ENCODE measurements around the gene PTPRN2. TPM values are rescaled to one million over a fixed set of nuclear protein-coding genes. Genes with fewer than 3 reads are reported as not detected.

Gene PTPRN2
- total RNA-seq, 1 experiment from 2014 or later, result 1.1 TPM

DNA sequence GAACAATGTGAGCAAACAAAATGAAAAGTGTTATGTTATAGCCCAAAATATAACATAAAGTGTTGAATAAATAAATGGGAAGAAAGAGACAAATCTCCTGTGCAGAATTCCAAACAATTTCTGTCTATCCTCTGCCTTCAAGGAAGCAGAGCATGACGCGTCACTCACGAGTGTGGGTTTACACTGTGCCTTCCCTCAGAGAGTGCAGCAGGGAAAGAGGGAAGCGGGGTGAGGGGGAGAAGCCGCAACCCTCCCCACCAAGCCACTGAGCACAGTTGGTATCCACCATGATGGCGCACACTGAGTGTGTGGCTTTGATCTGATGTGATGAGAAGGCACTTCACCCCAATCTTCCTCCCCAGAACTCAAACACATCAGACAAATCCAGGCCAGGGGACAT is 74.8 kb downstream of the PTPRN2 start:
- DNase-seq (ENCODE audit: low read depth, low spot score) (no peak), ATAC-seq (no peak)
- ChIA-PET CTCF (no interaction called here), POLR2A (no interaction called here)
- no TSS peak for BruUV-seq (replicated peaks)
- peaks cover 14% of the 10 kb centered on the region; the same call in 1 of the 2 replicates for H3K27me3 ChIP-seq (ENCODE audit: control insufficient read depth, insufficient read depth, low read length)
- H3K4me3 ChIP-seq (ENCODE audit: low read depth in 2 of 2, low read length in 2 of 2), result no peak overlapping the region
- H3K4me1 ChIP-seq (ENCODE audit: control insufficient read depth, insufficient read depth, low read length), result no peaks in the 10 kb centered on the region
- H3K9me3 ChIP-seq (ENCODE audit: control insufficient read depth, insufficient read depth, low read depth, low read length), result no peaks in the 10 kb centered on the region
- in situ Hi-C loops (cut with HindIII; ENCODE audit: low pct_unique_long_range_greater_than_20kb, low sequenced_read_pairs), result no loop called here
- intact Hi-C loops (cut with micrococcal nuclease; ENCODE audit: unreplicated experiment), result no loop called here
- no peak overlapping the region for H3K27ac ChIP-seq (ENCODE audit: low read length)
- no peak for TF ChIP-seq TCF7L2 (IDR thresholded peaks at IDR 0.05; ENCODE audit: low read depth, low read length)
- no peak for TF ChIP-seq SIN3A (IDR thresholded peaks at IDR 0.05; ENCODE audit: borderline replicate concordance, insufficient read depth, low read depth, low read length)
- TF ChIP-seq, protein P1, sequence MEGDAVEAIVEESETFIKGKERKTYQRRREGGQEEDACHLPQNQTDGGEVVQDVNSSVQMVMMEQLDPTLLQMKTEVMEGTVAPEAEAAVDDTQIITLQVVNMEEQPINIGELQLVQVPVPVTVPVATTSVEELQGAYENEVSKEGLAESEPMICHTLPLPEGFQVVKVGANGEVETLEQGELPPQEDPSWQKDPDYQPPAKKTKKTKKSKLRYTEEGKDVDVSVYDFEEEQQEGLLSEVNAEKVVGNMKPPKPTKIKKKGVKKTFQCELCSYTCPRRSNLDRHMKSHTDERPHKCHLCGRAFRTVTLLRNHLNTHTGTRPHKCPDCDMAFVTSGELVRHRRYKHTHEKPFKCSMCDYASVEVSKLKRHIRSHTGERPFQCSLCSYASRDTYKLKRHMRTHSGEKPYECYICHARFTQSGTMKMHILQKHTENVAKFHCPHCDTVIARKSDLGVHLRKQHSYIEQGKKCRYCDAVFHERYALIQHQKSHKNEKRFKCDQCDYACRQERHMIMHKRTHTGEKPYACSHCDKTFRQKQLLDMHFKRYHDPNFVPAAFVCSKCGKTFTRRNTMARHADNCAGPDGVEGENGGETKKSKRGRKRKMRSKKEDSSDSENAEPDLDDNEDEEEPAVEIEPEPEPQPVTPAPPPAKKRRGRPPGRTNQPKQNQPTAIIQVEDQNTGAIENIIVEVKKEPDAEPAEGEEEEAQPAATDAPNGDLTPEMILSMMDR (IDR thresholded peaks at IDR 0.05), result no peak
- TF ChIP-seq, protein P2, sequence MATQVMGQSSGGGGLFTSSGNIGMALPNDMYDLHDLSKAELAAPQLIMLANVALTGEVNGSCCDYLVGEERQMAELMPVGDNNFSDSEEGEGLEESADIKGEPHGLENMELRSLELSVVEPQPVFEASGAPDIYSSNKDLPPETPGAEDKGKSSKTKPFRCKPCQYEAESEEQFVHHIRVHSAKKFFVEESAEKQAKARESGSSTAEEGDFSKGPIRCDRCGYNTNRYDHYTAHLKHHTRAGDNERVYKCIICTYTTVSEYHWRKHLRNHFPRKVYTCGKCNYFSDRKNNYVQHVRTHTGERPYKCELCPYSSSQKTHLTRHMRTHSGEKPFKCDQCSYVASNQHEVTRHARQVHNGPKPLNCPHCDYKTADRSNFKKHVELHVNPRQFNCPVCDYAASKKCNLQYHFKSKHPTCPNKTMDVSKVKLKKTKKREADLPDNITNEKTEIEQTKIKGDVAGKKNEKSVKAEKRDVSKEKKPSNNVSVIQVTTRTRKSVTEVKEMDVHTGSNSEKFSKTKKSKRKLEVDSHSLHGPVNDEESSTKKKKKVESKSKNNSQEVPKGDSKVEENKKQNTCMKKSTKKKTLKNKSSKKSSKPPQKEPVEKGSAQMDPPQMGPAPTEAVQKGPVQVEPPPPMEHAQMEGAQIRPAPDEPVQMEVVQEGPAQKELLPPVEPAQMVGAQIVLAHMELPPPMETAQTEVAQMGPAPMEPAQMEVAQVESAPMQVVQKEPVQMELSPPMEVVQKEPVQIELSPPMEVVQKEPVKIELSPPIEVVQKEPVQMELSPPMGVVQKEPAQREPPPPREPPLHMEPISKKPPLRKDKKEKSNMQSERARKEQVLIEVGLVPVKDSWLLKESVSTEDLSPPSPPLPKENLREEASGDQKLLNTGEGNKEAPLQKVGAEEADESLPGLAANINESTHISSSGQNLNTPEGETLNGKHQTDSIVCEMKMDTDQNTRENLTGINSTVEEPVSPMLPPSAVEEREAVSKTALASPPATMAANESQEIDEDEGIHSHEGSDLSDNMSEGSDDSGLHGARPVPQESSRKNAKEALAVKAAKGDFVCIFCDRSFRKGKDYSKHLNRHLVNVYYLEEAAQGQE (IDR thresholded peaks at IDR 0.05; ENCODE audit: insufficient read depth in 1 of 2, low read depth in 2 of 2, low read length in 1 of 2), result no peak
- TF ChIP-seq POLR2AphosphoS5 (IDR thresholded peaks at IDR 0.05; ENCODE audit: low read depth, low read length), result no peak
- no peaks in the 10 kb centered on the region for H3K36me3 ChIP-seq (ENCODE audit: control insufficient read depth, insufficient read depth, low read length)

DNA sequence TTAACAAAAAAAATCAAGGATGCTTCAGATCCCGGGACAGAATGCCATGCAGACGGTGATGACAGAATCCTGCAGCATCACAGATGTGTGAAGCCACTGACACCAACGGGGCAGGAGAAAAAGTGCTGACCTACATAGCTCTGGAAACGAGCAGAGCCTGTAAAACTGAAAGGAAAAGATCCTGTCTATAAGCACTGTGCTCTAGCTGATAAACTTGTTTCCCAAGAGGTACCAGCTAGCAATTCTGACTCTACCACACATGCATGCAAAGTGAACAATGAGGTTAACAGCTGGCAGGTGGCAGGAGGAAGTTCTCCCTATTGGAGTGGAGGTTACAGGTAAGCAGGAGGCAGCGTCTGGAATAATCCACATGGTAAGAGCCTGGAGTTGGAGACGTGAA is 75.6 kb downstream of the PTPRN2 start:
- ChIA-PET CTCF (no interaction called here), POLR2A (no interaction called here)
- intact Hi-C loops (cut with micrococcal nuclease; ENCODE audit: unreplicated experiment), result no loop called here
- Histone ChIP-seq H3K27me3 (ENCODE audit: control insufficient read depth, insufficient read depth, low read length) (peaks cover 14% of the 10 kb centered on the region; the same call in 1 of the 2 replicates), H3K27ac (ENCODE audit: low read length) (no peak overlapping the region), H3K36me3 (ENCODE audit: control insufficient read depth, insufficient read depth, low read length) (no peaks in the 10 kb centered on the region), H3K4me3 (ENCODE audit: low read depth in 2 of 2, low read length in 2 of 2) (no peak overlapping the region), H3K9me3 (ENCODE audit: control insufficient read depth, insufficient read depth, low read depth, low read length) (peaks cover under 1% of the 10 kb centered on the region; the same call in 1 of the 2 replicates), H3K4me1 (ENCODE audit: control insufficient read depth, insufficient read depth, low read length) (no peaks in the 10 kb centered on the region)
- no peak for DNase-seq (ENCODE audit: low read depth, low spot score)
- ATAC-seq, result no peak
- in situ Hi-C loops (cut with HindIII; ENCODE audit: low pct_unique_long_range_greater_than_20kb, low sequenced_read_pairs), result no loop called here
- BruUV-seq (replicated peaks), result no TSS peak
- no peak for TF ChIP-seq POLR2AphosphoS5 (IDR thresholded peaks at IDR 0.05; ENCODE audit: low read depth, low read length)
- no peak for TF ChIP-seq TCF7L2 (IDR thresholded peaks at IDR 0.05; ENCODE audit: low read depth, low read length)
- no peak for TF ChIP-seq SIN3A (IDR thresholded peaks at IDR 0.05; ENCODE audit: borderline replicate concordance, insufficient read depth, low read depth, low read length)
- TF ChIP-seq, protein P1 (IDR thresholded peaks at IDR 0.05), result no peak
- TF ChIP-seq, protein P2 (IDR thresholded peaks at IDR 0.05; ENCODE audit: insufficient read depth in 1 of 2, low read depth in 2 of 2, low read length in 1 of 2), result no peak
